Measurements from ENCODE around the gene COA4. TPM values are rescaled to one million over a fixed set of nuclear protein-coding genes. Genes with fewer than 3 reads are reported as not detected.
A peak's percentile ranks its signal among the peaks of the same experiment; 100 is the strongest.
"Not testable (repeated sequence)": the region's sequence is repeated elsewhere in the genome, so short reads cannot be mapped to it uniquely, and the experiment has no call there.

The COA4 gene
- total RNA-seq (2014; rRNA removed; shearing (Covaris generic)): 60.3 and 63.3 TPM in 2 replicates
- 97.4 and 117 TPM in 2 replicates for polyA plus RNA-seq (2014; cell fraction: nucleus; rRNA removed)

- peak; percentile 91 for DNase-seq (ENCODE audit: extremely low read depth, low read depth)
Measured at GRCh38 chr11:73876424-73877310, at the start of gene COA4, which contains the start of gene PAAF1. Gene COA4, minus strand, starts transcription at chr11:73876846. Its CDS starts 3,468 bp downstream, at chr11:73873378. Gene PAAF1, plus strand, starts transcription at chr11:73876999. Its CDS starts 23 bp downstream, at chr11:73877022.

GRCh38 chr11:73921180-73921579 lies 44.5 kb upstream of the COA4 start:
- no peak for DNase-seq (ENCODE audit: extremely low read depth, low read depth)

- DNase-seq (ENCODE audit: extremely low read depth, low read depth): no peak
Measured at GRCh38 chr11:73916435-73916834, 39.8 kb upstream of the COA4 start.

GRCh38 chr11:73914284-73914683 lies 37.6 kb upstream of the COA4 start:
- DNase-seq (ENCODE audit: extremely low read depth, low read depth): no peak

GRCh38 chr11:73913472-73913871 lies 36.8 kb upstream of the COA4 start:
- DNase-seq (ENCODE audit: extremely low read depth, low read depth): no peak

- DNase-seq (ENCODE audit: extremely low read depth, low read depth): no peak
Measured at GRCh38 chr11:73912026-73912425, 35.4 kb upstream of the COA4 start.

GRCh38 chr11:73907191-73907590 lies 30.5 kb upstream of the COA4 start:
- DNase-seq (ENCODE audit: extremely low read depth, low read depth): peak; percentile 0

GRCh38 chr11:73902303-73902702 lies 25.7 kb upstream of the COA4 start:
- DNase-seq (ENCODE audit: extremely low read depth, low read depth): no peak

- DNase-seq (ENCODE audit: extremely low read depth, low read depth): no peak
Measured at GRCh38 chr11:73894725-73895335, 18.2 kb upstream of the COA4 start.

GRCh38 chr11:73893041-73893440 lies 16.4 kb upstream of the COA4 start:
- DNase-seq (ENCODE audit: extremely low read depth, low read depth): no peak

- no peak for DNase-seq (ENCODE audit: extremely low read depth, low read depth)
Measured at GRCh38 chr11:73889536-73889935, 12.9 kb upstream of the COA4 start.

- no peak for DNase-seq (ENCODE audit: extremely low read depth, low read depth)
Measured at GRCh38 chr11:73889019-73889418, 12.4 kb upstream of the COA4 start.

- DNase-seq (ENCODE audit: extremely low read depth, low read depth): no peak
Measured at GRCh38 chr11:73888244-73888643, 11.6 kb upstream of the COA4 start.

GRCh38 chr11:73883856-73884255 lies 7.2 kb upstream of the COA4 start:
- DNase-seq (ENCODE audit: extremely low read depth, low read depth): no peak

GRCh38 chr11:73880449-73880848 lies 3.8 kb upstream of the COA4 start:
- DNase-seq (ENCODE audit: extremely low read depth, low read depth): not testable (repeated sequence)

GRCh38 chr11:73878771-73879170 lies 2.1 kb upstream of the COA4 start:
- DNase-seq (ENCODE audit: extremely low read depth, low read depth): no peak

GRCh38 chr11:73875840-73876239 lies 806 bp downstream of the COA4 start:
- no peak for DNase-seq (ENCODE audit: extremely low read depth, low read depth)

- DNase-seq (ENCODE audit: extremely low read depth, low read depth): no peak
Measured at GRCh38 chr11:73875380-73875779, 1.3 kb downstream of the COA4 start.

- no peak for DNase-seq (ENCODE audit: extremely low read depth, low read depth)
Measured at GRCh38 chr11:73872749-73873357, 3.8 kb downstream of the COA4 start.

GRCh38 chr11:73870261-73870660 lies 6.4 kb downstream of the COA4 start:
- DNase-seq (ENCODE audit: extremely low read depth, low read depth): no peak

- DNase-seq (ENCODE audit: extremely low read depth, low read depth): no peak
Measured at GRCh38 chr11:73869332-73869949, 7.2 kb downstream of the COA4 start.

Data from NCI-H460 (cell line).